Endothelial cell of umbilical vein (primary cell): Measurements from ENCODE around the gene FHIT. TPM values are rescaled to one million over a fixed set of nuclear protein-coding genes. Genes with fewer than 3 reads are reported as not detected.

Experiments
- BruUV-seq: library from RNA; stranded (reverse); fragments of 400-500 nt; replicated peaks from 2 replicates; lab custom pipeline; 2021; lab: Mats Ljungman, UMichigan
- CTCF ChIA-PET: fragments of 300-600, 350-600 bp; sonication (Branson Sonifier 250); formaldehyde crosslinking; loops from one replicate; lab custom pipeline; 2021; ENCODE audit warnings: antibody characterized with exemption, inconsistent platforms; lab: Charles Lee
- POLR2A ChIA-PET: fragments of 300-600, 350-600 bp; sonication (Branson Sonifier 250); formaldehyde crosslinking; loops from one replicate; lab custom pipeline; 2021; ENCODE audit warnings: antibody characterized with exemption, inconsistent platforms; lab: Charles Lee
- DNase-seq: peaks from one replicate; pipeline ENCODE4 v3.0.0-alpha.2; 2011; ENCODE audit warnings: low read depth, low spot score
- FAIRE-seq: peaks from 2 replicates; lab custom pipeline; 2011; peaks lifted over from hg19 to GRCh38; lab: Jason Lieb, UNC
- H2AFZ ChIP-seq: 2 replicates; pipeline ENCODE4 v1.6.0; 2012; ENCODE audit warnings: low read depth, low read length, control low read depth, inconsistent platforms
- H3K27ac ChIP-seq: 2 replicates; pipeline ENCODE4 v1.5.1; 2011; ENCODE audit warnings: low read depth, mild to moderate bottlenecking, control low read depth, low read length, moderate library complexity; ENCODE audit not compliant: insufficient read depth
- H3K27me3 ChIP-seq, 2 experiments: 2 replicates each; pipeline versions ENCODE4 v1.6.0 to v1.6.1; 2011; ENCODE audit warnings: low read length in 2 of 2, mixed read lengths in 1 of 2; ENCODE audit not compliant: control insufficient read depth in 2 of 2, insufficient read depth in 2 of 2
- H3K36me3 ChIP-seq, 2 experiments: 2 replicates in 1 of 2; 3 replicates in 1 of 2; pipeline ENCODE4 v1.5.1; 2011; ENCODE audit warnings: low read length in 2 of 2, mild to moderate bottlenecking in 1 of 2, moderate library complexity in 1 of 2; ENCODE audit not compliant: control insufficient read depth in 2 of 2, insufficient read depth in 2 of 2; ENCODE audit errors: extremely low read depth in 1 of 2
- H3K4me1 ChIP-seq: 3 replicates; pipeline ENCODE4 v1.5.1; 2011; ENCODE audit warnings: mild to moderate bottlenecking, low read length; ENCODE audit not compliant: control insufficient read depth, insufficient read depth; ENCODE audit errors: extremely low read depth
- H3K4me2 ChIP-seq: 2 replicates; pipeline ENCODE4 v1.6.1; 2011; ENCODE audit warnings: low read length, control low read depth, mixed read lengths; ENCODE audit not compliant: insufficient read depth
- H3K4me3 ChIP-seq, 3 experiments: fragments of 200-600 bp in 1 of 3; sonication (generic), shearing (Covaris generic) in 1 of 3; replicated peaks in 1 of 3; 2 replicates each; pipeline ENCODE4 v1.5.1; 2011 to 2016; ENCODE audit warnings: control low read depth in 3 of 3, low read length in 3 of 3, mild to moderate bottlenecking in 2 of 3, inconsistent platforms in 1 of 3, low read depth in 1 of 3, moderate library complexity in 1 of 3; ENCODE audit not compliant: insufficient read depth in 1 of 3
- H3K79me2 ChIP-seq: 2 replicates; pipeline ENCODE4 v1.6.0; 2012; ENCODE audit warnings: low read length, inconsistent platforms; ENCODE audit not compliant: control insufficient read depth, insufficient read depth
- H3K9ac ChIP-seq: replicated peaks from 2 replicates; pipeline ENCODE3; 2011; ENCODE audit warnings: low read length, control low read depth; ENCODE audit not compliant: insufficient read depth; ENCODE audit errors: extremely low read depth
- H3K9me1 ChIP-seq: replicated peaks from 3 replicates; pipeline ENCODE4 v1.6.0; 2011; ENCODE audit warnings: mild to moderate bottlenecking, low read length; ENCODE audit not compliant: control insufficient read depth, insufficient read depth; ENCODE audit errors: extremely low read depth
- H3K9me3 ChIP-seq: replicated peaks from 2 replicates; pipeline ENCODE4 v1.5.1; 2012; ENCODE audit warnings: low read length, inconsistent platforms; ENCODE audit not compliant: control insufficient read depth, insufficient read depth
- H4K20me1 ChIP-seq: replicated peaks from 2 replicates; pipeline ENCODE3; 2011; ENCODE audit warnings: mild to moderate bottlenecking, low read length; ENCODE audit not compliant: control insufficient read depth, insufficient read depth; ENCODE audit errors: extremely low read depth
- EZH2 ChIP-seq: IDR thresholded peaks from 2 replicates; pipeline ENCODE4 v1.6.1; 2012; ENCODE audit warnings: borderline replicate concordance, low read depth, mild to moderate bottlenecking, moderate library complexity, low read length, inconsistent platforms; ENCODE audit not compliant: severe bottlenecking
- FOS ChIP-seq: IDR thresholded peaks from 2 replicates; pipeline ENCODE4 v1.6.1; 2011; ENCODE audit warnings: mild to moderate bottlenecking, low read length, moderate library complexity, borderline replicate concordance; ENCODE audit not compliant: insufficient read depth
- GATA2 ChIP-seq: IDR thresholded peaks from 2 replicates; pipeline ENCODE4 v1.7.0; 2011; ENCODE audit warnings: low read depth, mild to moderate bottlenecking, moderate library complexity, mixed read lengths, low read length; ENCODE audit not compliant: insufficient read length, insufficient read depth
- JUN ChIP-seq: IDR thresholded peaks from 2 replicates; pipeline ENCODE4 v1.6.1; 2011; ENCODE audit warnings: borderline replicate concordance, low read depth; ENCODE audit not compliant: insufficient read length, insufficient read depth
- MAX ChIP-seq: IDR thresholded peaks from 2 replicates; pipeline ENCODE4 v1.6.1; 2011; ENCODE audit not compliant: insufficient read depth, insufficient read length
- MYC ChIP-seq: IDR thresholded peaks from one replicate; pipeline ENCODE4 v1.6.1; 2011; ENCODE audit warnings: mild to moderate bottlenecking, low read depth, low read length
- POLR2A ChIP-seq: IDR thresholded peaks from 2 replicates; pipeline ENCODE4 v1.6.1; 2012; ENCODE audit warnings: low read depth, mild to moderate bottlenecking, control low read depth, low read length
- POLR2AphosphoS5 ChIP-seq: IDR thresholded peaks from 2 replicates; pipeline ENCODE4 v1.6.1; 2012; ENCODE audit warnings: low read depth, mild to moderate bottlenecking, control low read depth, low read length, moderate library complexity; ENCODE audit not compliant: insufficient read depth
- dilution Hi-C: fragments of 300-500 bp; cut with MboI; formaldehyde crosslinking; loops from one replicate; pipeline ENCODE4 v1.15.0; 2019; ENCODE audit warnings: low sequenced_read_pairs; ENCODE audit not compliant: extremely low pct_ligation_motif_present
- intact Hi-C: fragments of 100-400 bp; cut with micrococcal nuclease; formaldehyde crosslinking; loops from one replicate; pipeline ENCODE4 v1.10.0; 2022
- polyA plus RNA-seq, 4 experiments: library from polyadenylated mRNA; depleted of rRNA in 3 of 4; stranded (reverse) in 3 of 4; unstranded in 1 of 4; fragments of >200 nt; gene quantifications; 2 replicates each; pipeline versions ENCODE4 v1.2.1 to v1.2.3, GENCODE V29; 2011 to 2012; ENCODE audit warnings: missing spikeins in 1 of 4
- total RNA-seq: library from RNA; stranded (reverse); gene quantifications from 2 replicates; pipeline ENCODE4 v1.2.3, GENCODE V29; 2021
- TF ChIP-seq, protein P1 (sequence below), 2 donors: IDR thresholded peaks; 1 replicate in 1 of 2; 2 replicates in 1 of 2; pipeline ENCODE4 v1.5.1; 2011; ENCODE audit warnings: low read length in 2 of 2, mild to moderate bottlenecking in 2 of 2, moderate library complexity in 2 of 2, control low read depth in 1 of 2, inconsistent platforms in 1 of 2, low read depth in 1 of 2; ENCODE audit not compliant: insufficient read depth in 1 of 2; ENCODE audit errors: extremely low read depth in 1 of 2

FHIT gene
- total and polyA plus RNA-seq, 2 donors (not counting 3 experiments of a cell fraction or from before 2014, with no cell fraction given): 0.47 to 2.2 TPM

- POLR2A ChIA-PET: no interaction called here
- BruUV-seq: no TSS peak
- DNase-seq: no peak
These were observed 384.1 kb downstream of the FHIT start for GRCh38 chr3:60867200-60867599.

GRCh38 chr3:60856257-60857046, 394.8 kb downstream of the FHIT start:
- Histone ChIP-seq H3K9ac (no peak overlapping the region), H3K4me1 (no peaks in the 10 kb centered on the region), H3K9me3 (peaks cover 1% of the 10 kb centered on the region), H2AFZ (no peak overlapping the region), H3K27ac (no peak overlapping the region), H3K9me1 (no peaks in the 10 kb centered on the region), H3K4me3 (no peak overlapping the region), H3K27me3 (no peaks in the 10 kb centered on the region), H3K4me2 (no peak overlapping the region), H4K20me1 (no peaks in the 10 kb centered on the region), H3K36me3 (no peaks in the 10 kb centered on the region), H3K79me2 (no peaks in the 10 kb centered on the region)
- intact Hi-C loops (no loop called here), dilution Hi-C loops (no loop called here)
- ChIA-PET CTCF (no interaction called here), POLR2A (no interaction called here)
- DNase-seq (no peak), FAIRE-seq (no peak)
- TF ChIP-seq FOS (no peak), POLR2AphosphoS5 (no peak), GATA2 (no peak), MAX (no peak), EZH2 (no peak), MYC (no peak), JUN (no peak), POLR2A (no peak)
- TF ChIP-seq, protein P1, sequence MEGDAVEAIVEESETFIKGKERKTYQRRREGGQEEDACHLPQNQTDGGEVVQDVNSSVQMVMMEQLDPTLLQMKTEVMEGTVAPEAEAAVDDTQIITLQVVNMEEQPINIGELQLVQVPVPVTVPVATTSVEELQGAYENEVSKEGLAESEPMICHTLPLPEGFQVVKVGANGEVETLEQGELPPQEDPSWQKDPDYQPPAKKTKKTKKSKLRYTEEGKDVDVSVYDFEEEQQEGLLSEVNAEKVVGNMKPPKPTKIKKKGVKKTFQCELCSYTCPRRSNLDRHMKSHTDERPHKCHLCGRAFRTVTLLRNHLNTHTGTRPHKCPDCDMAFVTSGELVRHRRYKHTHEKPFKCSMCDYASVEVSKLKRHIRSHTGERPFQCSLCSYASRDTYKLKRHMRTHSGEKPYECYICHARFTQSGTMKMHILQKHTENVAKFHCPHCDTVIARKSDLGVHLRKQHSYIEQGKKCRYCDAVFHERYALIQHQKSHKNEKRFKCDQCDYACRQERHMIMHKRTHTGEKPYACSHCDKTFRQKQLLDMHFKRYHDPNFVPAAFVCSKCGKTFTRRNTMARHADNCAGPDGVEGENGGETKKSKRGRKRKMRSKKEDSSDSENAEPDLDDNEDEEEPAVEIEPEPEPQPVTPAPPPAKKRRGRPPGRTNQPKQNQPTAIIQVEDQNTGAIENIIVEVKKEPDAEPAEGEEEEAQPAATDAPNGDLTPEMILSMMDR (IDR thresholded peaks at IDR 0.05; ENCODE audit: extremely low read depth in 1 of 2, insufficient read depth in 1 of 2, low read depth in 1 of 2, low read length in 2 of 2): no peak
- BruUV-seq: no TSS peak

More at GRCh38 chr3:60867200-60867599, 384.1 kb downstream of the FHIT start:
- Histone ChIP-seq H3K27ac (no peak overlapping the region), H3K79me2 (no peaks in the 10 kb centered on the region), H3K36me3 (no peaks in the 10 kb centered on the region), H3K4me1 (no peaks in the 10 kb centered on the region), H3K4me2 (no peak overlapping the region), H4K20me1 (no peaks in the 10 kb centered on the region), H3K27me3 (no peaks in the 10 kb centered on the region), H3K4me3 (no peak overlapping the region), H3K9me1 (no peaks in the 10 kb centered on the region), H3K9ac (no peak overlapping the region), H2AFZ (no peak overlapping the region), H3K9me3 (no peaks in the 10 kb centered on the region)
- TF ChIP-seq MAX (no peak), POLR2AphosphoS5 (no peak), MYC (no peak)
- no peak for FAIRE-seq
- intact Hi-C loops: no loop called here
- CTCF ChIA-PET: no interaction called here
- dilution Hi-C loops: no loop called here
